ENCODE data around the gene ATIC.
"Not testable (repeated sequence)": the region's sequence is repeated elsewhere in the genome, so short reads cannot be mapped to it uniquely, and the experiment has no call there.

ATIC gene

GRCh38 chr2:215311625-215312396, at the start of gene ATIC:
TSS of gene ATIC (plus strand) at chr2:215312059. CDS start at chr2:215312143, 84 bp downstream.
- peak; percentile 81 for DNase-seq (ENCODE audit: low read depth)

DNA sequence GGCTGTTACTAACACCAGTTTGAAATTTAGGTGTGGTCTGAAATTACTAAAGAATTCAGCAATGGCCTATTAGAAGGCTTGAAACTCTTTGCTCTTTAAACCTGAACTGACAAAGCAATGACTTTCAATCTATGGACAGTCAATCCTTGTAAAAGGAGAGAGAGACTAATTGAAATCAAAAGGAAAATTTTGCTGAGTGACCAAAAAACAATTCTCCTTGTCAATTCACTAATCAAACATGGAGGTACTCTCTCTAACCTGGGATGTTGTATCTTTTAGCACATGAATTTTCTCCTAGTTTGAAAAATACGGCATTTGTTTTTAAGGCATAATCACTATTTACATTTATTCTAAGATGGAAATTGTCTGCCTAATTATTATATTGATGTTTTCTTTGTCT, 49.6 kb upstream of the ATIC start:
- no peak for DNase-seq (ENCODE audit: low read depth)

- no peak for DNase-seq (ENCODE audit: low read depth)
Observed at GRCh38 chr2:215262741-215263362, 49.0 kb upstream of the ATIC start.

DNA sequence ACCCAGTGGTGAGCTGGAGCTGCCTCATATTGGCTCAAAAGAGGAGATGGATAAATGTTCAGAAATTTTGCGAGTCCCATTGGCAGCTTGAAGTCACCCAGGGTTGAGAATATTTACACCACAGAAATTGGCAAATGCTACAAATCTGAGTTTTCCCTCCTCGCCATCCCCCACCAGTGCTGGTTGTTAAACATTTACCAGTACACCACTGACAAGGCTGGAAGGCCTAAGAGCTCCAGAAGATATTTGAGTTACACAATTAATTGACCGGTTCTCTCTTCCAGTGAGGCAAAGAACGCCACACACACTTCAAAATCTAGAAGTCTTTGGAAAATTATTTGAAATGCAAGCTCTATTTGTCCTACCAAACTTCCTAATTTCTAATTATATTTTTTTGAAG, 47.5 kb upstream of the ATIC start:
- no peak for DNase-seq (ENCODE audit: low read depth)

DNA sequence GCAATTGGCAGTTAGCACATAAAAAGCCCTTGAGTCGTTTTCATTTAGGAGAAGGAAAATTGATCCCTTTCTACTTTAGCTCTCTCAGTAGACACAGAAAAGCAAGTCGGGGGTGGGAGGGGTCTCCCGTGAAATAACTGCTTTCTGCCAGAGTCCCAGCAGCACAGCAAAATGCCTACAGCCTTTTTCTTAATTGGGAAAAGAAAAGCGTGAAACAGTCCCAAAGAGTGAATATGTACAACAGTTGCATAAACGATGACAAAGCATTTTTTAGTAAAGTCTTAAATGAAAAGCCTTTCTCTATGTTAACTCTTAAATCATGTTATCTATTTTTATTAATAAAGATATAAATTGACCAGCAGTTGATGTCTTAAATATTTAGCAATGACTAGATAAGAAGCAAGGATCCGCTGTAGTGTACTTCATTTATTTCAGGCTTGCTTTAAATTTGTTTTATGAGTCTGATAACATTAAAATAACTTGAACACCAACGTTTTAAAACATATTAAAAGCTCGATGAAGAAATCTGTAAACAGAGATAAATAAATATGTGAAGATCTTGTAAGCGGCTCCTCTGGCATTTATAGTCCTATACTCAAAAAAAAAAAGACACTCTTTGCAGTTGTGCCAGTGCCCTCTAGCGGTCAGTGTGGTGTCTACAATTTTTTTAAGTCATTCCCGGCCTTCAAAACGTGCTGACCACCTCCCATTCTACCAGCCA, 42.3 kb upstream of the ATIC start:
- DNase-seq (ENCODE audit: low read depth), result peak; percentile 9

DNA sequence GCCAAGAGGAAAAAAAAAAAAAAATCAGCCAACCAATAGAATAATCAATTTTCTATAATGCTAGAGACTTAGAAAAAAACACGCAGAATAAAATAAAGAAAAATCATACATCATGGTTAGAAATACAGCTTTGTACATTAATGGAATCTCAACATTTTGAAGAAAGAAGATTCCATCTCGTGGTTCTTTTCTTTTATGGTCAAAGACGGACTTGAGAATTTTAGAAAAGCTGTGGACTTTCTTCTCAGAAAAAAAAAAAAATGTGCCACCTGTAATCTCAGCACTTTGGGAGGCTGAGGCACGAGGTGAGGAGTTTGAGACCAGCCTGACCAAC, 41.8 kb upstream of the ATIC start:
- DNase-seq (ENCODE audit: low read depth), result no peak

DNA sequence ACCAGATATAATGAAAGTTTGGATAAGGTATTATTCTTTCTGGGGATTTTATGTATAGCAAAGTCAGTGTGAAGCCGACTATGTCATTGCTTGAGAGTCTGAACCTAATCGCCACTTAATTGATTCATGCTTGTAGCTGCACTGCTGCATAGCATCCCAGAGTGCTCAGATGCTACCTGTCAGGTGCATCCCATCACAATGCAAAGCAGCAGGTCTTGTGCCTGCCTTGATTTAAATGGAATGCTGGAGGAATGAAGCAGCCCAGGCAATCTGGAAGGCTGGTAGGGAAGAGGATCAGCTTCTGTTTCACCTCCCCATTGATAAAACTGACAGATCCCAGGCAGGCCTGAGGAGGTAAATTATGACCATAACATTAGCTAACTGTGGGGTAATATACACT, 40.4 kb upstream of the ATIC start:
- DNase-seq (ENCODE audit: low read depth), result no peak

GRCh38 chr2:215272918-215273317, 38.9 kb upstream of the ATIC start:
- no peak for DNase-seq (ENCODE audit: low read depth)

GRCh38 chr2:215274829-215275228, 37.0 kb upstream of the ATIC start:
- no peak for DNase-seq (ENCODE audit: low read depth)

- DNase-seq (ENCODE audit: low read depth), result no peak
Observed at GRCh38 chr2:215275824-215276223, 36.0 kb upstream of the ATIC start.

DNA sequence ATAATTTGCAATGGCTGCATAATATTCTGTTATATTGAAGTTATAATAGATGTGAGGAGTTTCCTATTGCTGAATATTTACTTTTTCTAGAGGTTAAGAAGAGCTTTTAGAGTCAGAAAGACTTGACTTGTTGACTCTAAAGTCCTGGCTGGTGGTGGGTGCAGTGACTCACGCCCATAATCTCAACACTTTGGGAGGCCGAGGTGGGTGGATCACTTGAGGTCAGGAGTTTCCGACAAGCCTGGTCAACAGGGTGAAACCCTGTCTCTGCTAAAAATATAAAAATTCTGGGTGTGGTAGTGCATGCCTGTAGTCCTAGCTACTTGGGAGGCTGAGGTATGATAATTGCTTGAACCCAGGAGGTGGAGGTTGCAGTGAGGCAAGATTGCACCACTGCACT, 33.9 kb upstream of the ATIC start:
- DNase-seq (ENCODE audit: low read depth), result no peak

DNA sequence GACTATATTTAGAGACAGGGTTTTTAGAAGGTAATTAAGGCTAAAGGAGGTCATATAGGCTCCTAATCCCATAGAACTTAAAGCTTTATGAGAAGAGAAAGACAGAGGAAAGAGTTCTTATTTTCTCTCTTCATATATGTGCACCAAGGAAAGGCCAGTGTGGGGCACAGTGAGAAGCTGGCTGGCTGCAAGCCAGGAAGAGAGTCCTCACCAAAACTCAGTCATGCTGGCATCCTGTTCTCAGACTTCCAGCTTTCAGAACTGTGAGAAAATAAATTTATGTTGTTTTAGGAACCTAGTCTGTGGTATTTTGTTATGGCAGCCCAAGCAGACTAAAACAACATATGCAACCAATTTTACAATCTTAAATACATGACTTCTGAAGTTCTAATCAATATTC, 31.5 kb upstream of the ATIC start:
- no peak for DNase-seq (ENCODE audit: low read depth)

GRCh38 chr2:215283221-215283620, 28.6 kb upstream of the ATIC start:
- DNase-seq (ENCODE audit: low read depth), result no peak

DNA sequence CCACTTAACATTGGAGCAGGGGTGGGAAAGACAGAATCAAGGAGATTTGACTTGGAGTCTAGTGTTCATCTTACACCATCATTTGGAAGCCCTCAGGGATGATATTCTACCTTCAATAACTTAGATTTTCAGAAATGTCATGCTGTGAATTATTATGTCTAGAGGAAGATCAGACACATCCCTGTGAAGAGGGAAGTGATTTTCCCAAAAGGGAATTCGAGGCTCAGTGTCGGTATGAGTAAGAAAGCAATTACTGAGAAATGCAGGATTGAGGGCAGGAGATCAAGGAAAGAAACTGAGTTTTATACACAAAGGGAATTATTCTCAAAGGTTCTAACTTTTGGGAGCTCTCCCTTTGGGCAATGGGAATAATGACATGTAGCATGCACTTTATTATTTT, 25.6 kb upstream of the ATIC start:
- no peak for DNase-seq (ENCODE audit: low read depth)

DNA sequence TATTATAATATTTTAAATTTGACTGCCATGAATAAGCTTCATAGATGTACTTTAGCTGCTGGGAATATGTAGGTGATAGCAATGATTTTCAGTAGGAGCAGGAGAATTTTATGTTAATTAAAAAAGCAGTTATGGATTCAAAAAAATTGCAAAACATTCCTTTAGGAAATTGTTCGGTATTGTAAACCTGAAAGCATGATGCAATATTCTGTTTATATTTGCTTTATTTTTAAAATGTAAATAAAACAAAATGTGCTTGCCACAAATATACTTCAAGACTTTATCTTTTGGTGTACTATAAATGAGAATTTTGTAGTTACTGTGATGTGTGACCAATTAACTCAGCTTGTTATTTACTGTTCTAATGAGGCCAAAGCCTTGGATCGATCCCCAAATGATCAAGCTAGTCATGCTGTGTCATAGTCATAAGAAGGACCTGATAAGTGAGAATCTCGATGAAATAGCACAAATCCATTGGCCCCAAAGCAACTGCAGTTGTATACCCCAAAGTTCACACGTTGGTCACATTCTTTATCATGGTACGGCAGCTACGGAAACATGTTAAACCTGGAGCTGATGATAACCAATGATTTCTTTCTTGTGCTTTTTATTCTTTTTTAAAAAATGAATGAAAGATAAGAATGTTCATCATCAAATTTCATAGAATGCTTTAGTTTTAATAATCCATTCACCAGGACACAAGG, 23.6 kb upstream of the ATIC start:
- no peak for DNase-seq (ENCODE audit: low read depth)

DNA sequence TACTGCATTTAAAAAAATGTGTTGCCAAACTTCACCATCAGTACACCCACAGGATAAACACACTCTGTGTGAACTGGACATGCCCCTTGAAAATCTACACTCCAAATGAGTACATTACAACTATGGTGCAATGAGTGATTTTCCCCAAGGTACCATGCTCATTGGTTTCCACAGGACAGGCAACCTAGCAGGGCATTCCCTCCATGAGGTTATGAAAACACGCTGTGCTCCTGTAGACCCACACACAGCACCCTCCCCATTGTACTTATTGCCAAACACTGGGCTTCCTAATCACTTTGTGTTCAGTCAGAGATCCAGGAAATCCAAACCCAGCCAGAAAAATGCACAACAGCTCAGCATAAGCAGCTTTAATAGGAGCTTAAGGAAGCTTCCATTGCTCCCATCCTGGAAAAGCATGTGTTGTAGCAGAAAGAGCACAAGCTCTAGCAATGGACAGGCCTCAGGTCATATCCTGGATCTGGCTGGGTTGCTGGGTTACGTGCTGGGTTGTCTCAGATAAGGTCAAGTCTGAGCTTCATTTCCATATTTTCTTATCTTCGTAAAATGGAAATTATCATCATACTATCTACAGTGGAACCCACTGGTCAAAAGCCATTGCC, 20.8 kb upstream of the ATIC start:
- no peak for DNase-seq (ENCODE audit: low read depth)

DNA sequence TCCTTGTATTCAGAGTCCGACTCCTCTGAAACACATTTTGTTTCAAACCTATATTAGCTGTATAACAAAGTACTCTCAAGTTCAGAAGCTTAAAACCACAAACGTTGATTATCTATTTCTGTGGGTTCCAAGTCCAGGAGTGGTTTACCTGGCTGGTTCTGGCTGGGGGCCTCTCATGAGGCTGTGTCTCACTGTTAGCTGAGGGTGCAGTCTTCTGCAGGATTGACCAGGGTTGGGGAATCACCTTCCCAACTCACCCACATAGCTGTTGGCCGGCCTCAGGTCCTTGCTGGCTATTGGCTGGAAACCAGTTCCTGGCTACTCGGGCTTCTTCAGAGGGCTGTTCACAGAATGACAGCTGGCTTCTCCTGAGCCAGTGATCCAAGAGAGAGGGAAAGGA, 18.0 kb upstream of the ATIC start:
- DNase-seq (ENCODE audit: low read depth), result no peak

GRCh38 chr2:215299337-215299859, 12.5 kb upstream of the ATIC start:
- no peak for DNase-seq (ENCODE audit: low read depth)

GRCh38 chr2:215301994-215302393, 9.9 kb upstream of the ATIC start:
- DNase-seq (ENCODE audit: low read depth), result no peak

GRCh38 chr2:215311259-215311624, 617 bp upstream of the ATIC start:
- DNase-seq (ENCODE audit: low read depth), result not testable (repeated sequence)

DNA sequence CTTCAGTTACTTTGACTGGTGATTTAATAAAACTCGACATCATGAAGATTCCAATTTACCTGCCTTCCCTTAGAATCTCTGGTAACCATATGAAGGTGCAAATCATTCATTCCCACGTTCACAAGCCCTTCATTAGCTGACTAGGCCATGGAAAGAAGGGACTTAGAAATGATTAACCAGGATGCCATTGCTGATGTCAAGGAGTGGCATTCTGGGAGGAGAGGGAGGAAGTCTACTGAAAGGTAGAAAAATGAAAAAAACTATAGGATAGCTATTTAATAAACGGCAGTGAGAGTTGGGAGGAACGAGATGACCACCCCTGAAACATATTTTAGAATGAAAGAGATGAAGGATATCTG, 1.4 kb downstream of the ATIC start:
- no peak for DNase-seq (ENCODE audit: low read depth)

DNA sequence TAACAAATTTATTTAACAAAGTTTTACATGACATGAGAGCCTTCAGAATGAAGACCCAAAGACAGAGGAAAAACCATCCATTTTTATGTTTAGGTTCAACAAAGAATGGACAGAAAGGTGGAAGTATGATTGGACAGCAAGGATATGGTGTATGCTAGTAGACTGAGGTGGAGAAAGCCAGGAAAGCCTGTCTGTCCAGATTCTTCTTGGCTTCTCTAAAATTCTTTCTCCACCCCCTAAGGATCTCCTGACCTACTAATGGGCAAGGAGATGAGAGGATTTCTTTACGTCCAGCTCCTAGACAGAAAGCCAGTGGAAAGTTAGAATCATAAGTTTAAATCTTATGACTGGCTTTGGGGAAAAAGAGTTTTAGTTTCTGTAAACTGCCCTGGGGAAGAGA, 3.0 kb downstream of the ATIC start:
- DNase-seq (ENCODE audit: low read depth), result no peak
